Stromal cell of bone marrow (primary cell): ENCODE results near the gene MEGF11.

Experiments
- DNase-seq: peaks from one replicate; pipeline ENCODE4 v3.0.0-alpha.2; 2012; ENCODE audit warnings: low read depth

The MEGF11 gene

GRCh38 chr15:66089049-66089448, 164.5 kb downstream of the MEGF11 start:
- DNase-seq: no peak

GRCh38 chr15:66085128-66085527, 168.4 kb downstream of the MEGF11 start:
- DNase-seq: no peak

GRCh38 chr15:66084704-66085103, 168.8 kb downstream of the MEGF11 start:
- no peak for DNase-seq

GRCh38 chr15:66080717-66081398, 172.7 kb downstream of the MEGF11 start:
- peak; percentile 18 for DNase-seq

GRCh38 chr15:66078929-66079275, 174.6 kb downstream of the MEGF11 start:
- no peak for DNase-seq

GRCh38 chr15:66078196-66078928, 175.2 kb downstream of the MEGF11 start:
- no peak for DNase-seq

- DNase-seq: no peak
Observed at GRCh38 chr15:66077320-66077663, 176.3 kb downstream of the MEGF11 start.

GRCh38 chr15:66076591-66077319, 176.8 kb downstream of the MEGF11 start:
- DNase-seq: no peak

GRCh38 chr15:66075947-66076346, 177.6 kb downstream of the MEGF11 start:
- DNase-seq: no peak

GRCh38 chr15:66072616-66073361, 180.8 kb downstream of the MEGF11 start:
- no peak for DNase-seq

GRCh38 chr15:66071921-66072295, 181.6 kb downstream of the MEGF11 start:
- DNase-seq: peak; percentile 2

GRCh38 chr15:66071160-66071920, 182.2 kb downstream of the MEGF11 start:
- DNase-seq: no peak

- no peak for DNase-seq
Observed at GRCh38 chr15:66070220-66070934, 183.2 kb downstream of the MEGF11 start.

GRCh38 chr15:66069751-66070150, 183.8 kb downstream of the MEGF11 start:
- no peak for DNase-seq

GRCh38 chr15:66068801-66069200, 184.7 kb downstream of the MEGF11 start:
- no peak for DNase-seq

- DNase-seq: no peak
Observed at GRCh38 chr15:66067687-66068086, 185.9 kb downstream of the MEGF11 start.

- DNase-seq: no peak
Observed at GRCh38 chr15:66066481-66066880, 187.1 kb downstream of the MEGF11 start.

GRCh38 chr15:66066005-66066404, 187.5 kb downstream of the MEGF11 start:
- no peak for DNase-seq

- no peak for DNase-seq
Observed at GRCh38 chr15:66065325-66065724, 188.2 kb downstream of the MEGF11 start.

GRCh38 chr15:66063147-66063546, 190.4 kb downstream of the MEGF11 start:
- no peak for DNase-seq

GRCh38 chr15:66057089-66057488, 196.5 kb downstream of the MEGF11 start:
- no peak for DNase-seq
